DOHH2 (cell line): Measurements from ENCODE around the gene LRRC1.

ENCODE experiments used
- H3F3A ChIP-seq: fragments of 200-600 bp; sonication (generic), shearing (Covaris generic); 2 replicates; pipeline ENCODE4 v1.6.0; 2016; ENCODE audit warnings: antibody characterized with exemption, mild to moderate bottlenecking; ENCODE audit not compliant: control insufficient read depth, insufficient read depth
- H3K27ac ChIP-seq: fragments of 200-600 bp; sonication (generic); 2 replicates; pipeline ENCODE4 v1.5.1; 2014; ENCODE audit warnings: low read depth, mild to moderate bottlenecking, low read length, moderate library complexity
- H3K27me3 ChIP-seq: fragments of 200-600 bp; sonication (generic); 2 replicates; pipeline ENCODE4 v1.6.1; 2014; ENCODE audit warnings: mild to moderate bottlenecking, low read length, mixed read lengths; ENCODE audit not compliant: control insufficient read depth
- H3K36me3 ChIP-seq: fragments of 200-600 bp; sonication (generic); 2 replicates; pipeline ENCODE4 v1.6.1; 2014; ENCODE audit warnings: mild to moderate bottlenecking, low read length, moderate library complexity, mixed read lengths; ENCODE audit not compliant: control insufficient read depth
- H3K4me1 ChIP-seq: fragments of 200-600 bp; sonication (generic); 2 replicates; pipeline ENCODE4 v1.6.1; 2014; ENCODE audit warnings: mild to moderate bottlenecking, low read length, mixed read lengths; ENCODE audit not compliant: control insufficient read depth
- H3K4me2 ChIP-seq: fragments of 200-600 bp; sonication (generic); 2 replicates; pipeline ENCODE4 v1.6.0; 2014; ENCODE audit warnings: mild to moderate bottlenecking, low read length, moderate library complexity
- H3K4me3 ChIP-seq: fragments of 200-600 bp; sonication (generic); 2 replicates; pipeline ENCODE4 v1.5.1; 2014; ENCODE audit warnings: mild to moderate bottlenecking, low read length, mixed read lengths
- H3K79me2 ChIP-seq: fragments of 200-600 bp; sonication (generic); 2 replicates; pipeline ENCODE4 v1.6.1; 2014; ENCODE audit warnings: mild to moderate bottlenecking, low read length, mixed read lengths; ENCODE audit not compliant: control insufficient read depth
- H3K9me2 ChIP-seq: fragments of 200-600 bp; sonication (generic); replicated peaks from 2 replicates; pipeline ENCODE4 v1.6.1; 2014; ENCODE audit warnings: mild to moderate bottlenecking, low read length, mixed read lengths; ENCODE audit not compliant: control insufficient read depth
- H3K9me3 ChIP-seq: fragments of 200-600 bp; sonication (generic); 2 replicates; pipeline ENCODE4 v1.6.1; 2014; ENCODE audit warnings: antibody characterized with exemption, low read length, mixed read lengths; ENCODE audit not compliant: control insufficient read depth, insufficient read depth
- H4K20me1 ChIP-seq: fragments of 200-600 bp; sonication (generic); 2 replicates; pipeline ENCODE4 v1.6.0; 2014; ENCODE audit warnings: low read depth, mild to moderate bottlenecking, antibody characterized with exemption, low read length, moderate library complexity; ENCODE audit not compliant: control insufficient read depth, insufficient read depth
- CTCF ChIP-seq: fragments of 200-600 bp; sonication (generic); IDR thresholded peaks from one replicate; pipeline ENCODE4 v1.5.1; 2014; ENCODE audit warnings: antibody characterized with exemption, mild to moderate bottlenecking, low read depth, low read length; ENCODE audit not compliant: poor library complexity, severe bottlenecking
- EZH2phosphoT487 ChIP-seq: fragments of 200-600 bp; sonication (generic); IDR thresholded peaks from 2 replicates; pipeline ENCODE4 v1.6.1; 2017; ENCODE audit warnings: borderline replicate concordance, mild to moderate bottlenecking, antibody characterized with exemption, low read length, moderate library complexity, mixed read lengths

The LRRC1 gene

GRCh38 chr6:53924821-53925422, 130.1 kb downstream of the LRRC1 start:
- no peaks in the 10 kb centered on the region for H3K79me2 ChIP-seq
- no peaks in the 10 kb centered on the region for H3K9me3 ChIP-seq
- H3K4me2 ChIP-seq = no peak overlapping the region
- H3K4me1 ChIP-seq = no peaks in the 10 kb centered on the region
- no peak for TF ChIP-seq CTCF
- TF ChIP-seq EZH2phosphoT487 = no peak
- no peaks in the 10 kb centered on the region for H3K9me2 ChIP-seq
- no peaks in the 10 kb centered on the region for H3K36me3 ChIP-seq
- no peaks in the 10 kb centered on the region for H3F3A ChIP-seq
- no peaks in the 10 kb centered on the region for H3K27me3 ChIP-seq
- H3K4me3 ChIP-seq = no peak overlapping the region
- no peaks in the 10 kb centered on the region for H4K20me1 ChIP-seq
- H3K27ac ChIP-seq = no peak overlapping the region

GRCh38 chr6:53925891-53926290, 131.1 kb downstream of the LRRC1 start:
- Histone ChIP-seq H3K9me2 (no peaks in the 10 kb centered on the region), H3K4me2 (no peak overlapping the region), H3K79me2 (no peaks in the 10 kb centered on the region), H3K9me3 (no peaks in the 10 kb centered on the region), H3K27me3 (no peaks in the 10 kb centered on the region), H4K20me1 (no peaks in the 10 kb centered on the region), H3K4me3 (no peak overlapping the region), H3K4me1 (no peaks in the 10 kb centered on the region), H3K27ac (no peak overlapping the region), H3F3A (no peaks in the 10 kb centered on the region), H3K36me3 (no peaks in the 10 kb centered on the region)
- TF ChIP-seq EZH2phosphoT487 (no peak), CTCF (no peak)

- Histone ChIP-seq H3K27ac (no peak overlapping the region), H3K79me2 (no peaks in the 10 kb centered on the region), H3K9me2 (no peaks in the 10 kb centered on the region), H3K4me3 (no peak overlapping the region), H3K4me2 (no peak overlapping the region), H3K4me1 (no peaks in the 10 kb centered on the region), H3F3A (no peaks in the 10 kb centered on the region), H3K36me3 (no peaks in the 10 kb centered on the region), H3K27me3 (no peaks in the 10 kb centered on the region), H4K20me1 (no peaks in the 10 kb centered on the region), H3K9me3 (no peaks in the 10 kb centered on the region)
- TF ChIP-seq CTCF (no peak), EZH2phosphoT487 (no peak)
These were observed 131.7 kb downstream of the LRRC1 start for GRCh38 chr6:53926505-53926904.

GRCh38 chr6:53928641-53929040, 133.8 kb downstream of the LRRC1 start:
- no peak for TF ChIP-seq EZH2phosphoT487
- no peak for TF ChIP-seq CTCF
- no peaks in the 10 kb centered on the region for H3F3A ChIP-seq
- H3K4me1 ChIP-seq = no peaks in the 10 kb centered on the region

More at GRCh38 chr6:53928641-53929040, 133.8 kb downstream of the LRRC1 start:
- Histone ChIP-seq H3K79me2 (no peaks in the 10 kb centered on the region), H3K27ac (no peak overlapping the region), H3K9me3 (no peaks in the 10 kb centered on the region), H3K4me3 (no peak overlapping the region), H4K20me1 (no peaks in the 10 kb centered on the region), H3K9me2 (no peaks in the 10 kb centered on the region), H3K36me3 (no peaks in the 10 kb centered on the region), H3K27me3 (no peaks in the 10 kb centered on the region), H3K4me2 (no peak overlapping the region)
